MM.1S (cell line): ENCODE measurements around the gene LRCH1.

ENCODE experiments used
- DNase-seq: peaks from one replicate; pipeline ENCODE4 v3.0.0-alpha.2; 2015
- H2AFZ ChIP-seq: fragments of 300-600 bp; sonication (generic); 2 replicates; pipeline ENCODE4 v1.6.0; 2016; ENCODE audit warnings: antibody characterized with exemption, low read length
- H3F3A ChIP-seq: fragments of 300-600 bp; sonication (generic); 2 replicates; pipeline ENCODE4 v1.6.1; 2016; ENCODE audit warnings: mild to moderate bottlenecking, antibody characterized with exemption, low read length, moderate library complexity, mixed read lengths; ENCODE audit not compliant: insufficient read depth
- H3K27ac ChIP-seq: fragments of 300-600 bp; sonication (generic); 2 replicates; pipeline ENCODE4 v1.5.1; 2016; ENCODE audit warnings: mild to moderate bottlenecking, low read length
- H3K27me3 ChIP-seq: fragments of 300-600 bp; sonication (generic); replicated peaks from 2 replicates; pipeline ENCODE4 v1.6.0; 2016; ENCODE audit warnings: low read length; ENCODE audit not compliant: insufficient read depth
- H3K36me3 ChIP-seq: fragments of 300-600 bp; sonication (generic); replicated peaks from 2 replicates; pipeline ENCODE4 v1.6.1; 2016; ENCODE audit warnings: mild to moderate bottlenecking, low read length, mixed read lengths; ENCODE audit not compliant: insufficient read depth
- H3K4me1 ChIP-seq: fragments of 300-600 bp; sonication (generic); 2 replicates; pipeline ENCODE4 v1.6.1; 2016; ENCODE audit warnings: low read length, mixed read lengths
- H3K4me2 ChIP-seq: fragments of 300-600 bp; sonication (generic); 2 replicates; pipeline ENCODE4 v1.6.0; 2016; ENCODE audit warnings: low read depth, low read length
- H3K4me3 ChIP-seq: fragments of 300-600 bp; sonication (generic); 2 replicates; pipeline ENCODE4 v1.5.1; 2016; ENCODE audit warnings: low read length, mixed read lengths
- H3K79me2 ChIP-seq: fragments of 300-600 bp; sonication (generic); 2 replicates; pipeline ENCODE4 v1.6.1; 2016; ENCODE audit warnings: mixed run types, low read length, mixed read lengths
- H3K9ac ChIP-seq: fragments of 300-600 bp; sonication (generic); 2 replicates; pipeline ENCODE4 v1.6.1; 2016; ENCODE audit warnings: low read length, mixed read lengths
- H3K9me2 ChIP-seq: fragments of 300-600 bp; sonication (generic); replicated peaks from 2 replicates; pipeline ENCODE4 v1.6.1; 2016; ENCODE audit warnings: mild to moderate bottlenecking, low read length, mixed read lengths; ENCODE audit not compliant: insufficient read depth
- H3K9me3 ChIP-seq: fragments of 300-600 bp; sonication (generic); replicated peaks from 2 replicates; pipeline ENCODE4 v1.6.1; 2016; ENCODE audit warnings: mild to moderate bottlenecking, low read length, mixed read lengths; ENCODE audit not compliant: insufficient read depth
- H4K20me1 ChIP-seq: fragments of 300-600 bp; sonication (generic); 2 replicates; pipeline ENCODE4 v1.6.1; 2016; ENCODE audit warnings: mild to moderate bottlenecking, low read length, moderate library complexity, mixed read lengths; ENCODE audit not compliant: insufficient read depth
- EZH2 ChIP-seq: fragments of 300-600 bp; sonication (generic); optimal IDR thresholded peaks from 2 replicates; pipeline ENCODE3; 2017; ENCODE audit warnings: low read depth, mild to moderate bottlenecking, antibody characterized with exemption, low read length, mixed read lengths
- EZH2phosphoT487 ChIP-seq: fragments of 300-600 bp; sonication (generic); IDR thresholded peaks from 2 replicates; pipeline ENCODE4 v1.6.1; 2018; ENCODE audit warnings: antibody characterized with exemption, low read length
- TF ChIP-seq, protein P1 (sequence below): fragments of 300-600 bp; sonication (generic); IDR thresholded peaks from 2 replicates; pipeline ENCODE4 v1.5.1; 2016; ENCODE audit warnings: antibody characterized with exemption, low read length, mixed read lengths

The LRCH1 gene

DNA sequence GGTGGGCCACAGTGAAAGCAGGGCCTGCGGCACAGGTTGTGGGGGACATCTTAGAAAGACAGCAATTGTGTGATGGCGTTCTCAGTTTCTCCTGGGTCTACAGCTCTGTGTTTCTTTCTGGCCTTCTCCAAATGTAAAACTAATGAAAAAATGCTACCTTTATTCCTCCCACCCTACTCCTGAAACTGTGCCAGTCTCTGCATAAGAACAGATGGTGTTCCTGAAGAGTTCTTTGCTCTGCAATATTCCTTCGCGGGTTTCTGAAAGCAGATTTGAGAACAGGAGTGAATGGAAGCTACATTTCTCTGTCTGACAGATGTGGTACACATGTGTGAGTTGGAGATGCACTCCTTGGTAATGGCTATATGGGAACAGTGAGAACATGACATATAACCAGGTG lies 18.0 kb upstream of the LRCH1 start:
- DNase-seq, result no peak
- Histone ChIP-seq H3K36me3 (no peaks in the 10 kb centered on the region), H3K4me3 (no peak overlapping the region), H3K27ac (no peak overlapping the region), H3K4me1 (no peaks in the 10 kb centered on the region), H3K79me2 (no peaks in the 10 kb centered on the region), H3K27me3 (no peaks in the 10 kb centered on the region), H3K9me3 (no peaks in the 10 kb centered on the region), H4K20me1 (no peaks in the 10 kb centered on the region), H3K9me2 (no peaks in the 10 kb centered on the region), H3F3A (no peaks in the 10 kb centered on the region), H3K9ac (no peak overlapping the region), H2AFZ (no peak overlapping the region), H3K4me2 (no peak overlapping the region)
- no peak for TF ChIP-seq EZH2
- TF ChIP-seq, protein P1, sequence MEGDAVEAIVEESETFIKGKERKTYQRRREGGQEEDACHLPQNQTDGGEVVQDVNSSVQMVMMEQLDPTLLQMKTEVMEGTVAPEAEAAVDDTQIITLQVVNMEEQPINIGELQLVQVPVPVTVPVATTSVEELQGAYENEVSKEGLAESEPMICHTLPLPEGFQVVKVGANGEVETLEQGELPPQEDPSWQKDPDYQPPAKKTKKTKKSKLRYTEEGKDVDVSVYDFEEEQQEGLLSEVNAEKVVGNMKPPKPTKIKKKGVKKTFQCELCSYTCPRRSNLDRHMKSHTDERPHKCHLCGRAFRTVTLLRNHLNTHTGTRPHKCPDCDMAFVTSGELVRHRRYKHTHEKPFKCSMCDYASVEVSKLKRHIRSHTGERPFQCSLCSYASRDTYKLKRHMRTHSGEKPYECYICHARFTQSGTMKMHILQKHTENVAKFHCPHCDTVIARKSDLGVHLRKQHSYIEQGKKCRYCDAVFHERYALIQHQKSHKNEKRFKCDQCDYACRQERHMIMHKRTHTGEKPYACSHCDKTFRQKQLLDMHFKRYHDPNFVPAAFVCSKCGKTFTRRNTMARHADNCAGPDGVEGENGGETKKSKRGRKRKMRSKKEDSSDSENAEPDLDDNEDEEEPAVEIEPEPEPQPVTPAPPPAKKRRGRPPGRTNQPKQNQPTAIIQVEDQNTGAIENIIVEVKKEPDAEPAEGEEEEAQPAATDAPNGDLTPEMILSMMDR, result no peak
- no peak for TF ChIP-seq EZH2phosphoT487

DNA sequence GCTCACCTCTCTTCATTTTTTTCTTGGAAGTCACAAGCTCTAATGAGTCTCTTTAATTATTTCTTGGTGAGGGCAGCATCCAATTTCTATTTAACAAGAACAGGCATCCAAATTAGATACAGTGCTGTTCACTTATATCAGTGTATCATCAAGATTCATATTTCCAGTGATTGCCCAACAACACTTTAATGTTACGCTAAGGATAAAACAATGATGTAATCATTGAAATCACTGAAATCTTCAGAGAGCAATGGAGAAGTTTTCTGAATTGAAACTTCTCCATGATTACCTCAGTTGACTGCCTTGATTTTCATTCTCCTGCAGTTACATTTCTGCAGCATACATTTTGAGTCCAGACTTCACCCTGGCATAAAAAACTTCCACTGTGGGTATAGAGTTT lies 17.1 kb upstream of the LRCH1 start:
- no peak overlapping the region for H3K4me2 ChIP-seq
- H3K4me1 ChIP-seq, result no peaks in the 10 kb centered on the region
- no peak for DNase-seq
- no peaks in the 10 kb centered on the region for H4K20me1 ChIP-seq
- H3K9me2 ChIP-seq, result no peaks in the 10 kb centered on the region
- no peaks in the 10 kb centered on the region for H3K36me3 ChIP-seq
- no peak overlapping the region for H2AFZ ChIP-seq
- TF ChIP-seq, protein P1, result no peak
- no peak for TF ChIP-seq EZH2
- TF ChIP-seq EZH2phosphoT487, result no peak
- no peak overlapping the region for H3K27ac ChIP-seq
- no peak overlapping the region for H3K9ac ChIP-seq
- no peaks in the 10 kb centered on the region for H3K79me2 ChIP-seq
- H3K9me3 ChIP-seq, result no peaks in the 10 kb centered on the region
- no peak overlapping the region for H3K4me3 ChIP-seq
- no peaks in the 10 kb centered on the region for H3F3A ChIP-seq
- no peaks in the 10 kb centered on the region for H3K27me3 ChIP-seq

DNA sequence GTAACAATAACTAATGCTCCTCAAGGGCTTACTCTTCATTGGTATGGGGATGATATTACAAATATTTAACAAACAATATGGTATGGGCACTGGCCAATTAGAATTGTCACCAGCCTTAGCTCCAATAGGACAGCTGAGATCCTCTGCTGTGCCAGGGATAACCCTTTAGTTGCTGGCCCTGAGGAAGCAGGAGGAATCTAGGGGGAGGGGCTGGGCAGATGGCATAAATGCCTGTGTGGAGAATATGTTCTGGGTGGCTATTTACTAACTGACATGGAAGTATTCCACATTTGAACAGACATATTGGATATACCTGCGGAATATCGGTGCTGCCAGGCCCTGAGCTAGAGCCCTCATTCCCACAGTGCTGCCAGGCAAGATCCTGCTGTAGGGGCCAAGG lies 16.6 kb upstream of the LRCH1 start:
- H3K36me3 ChIP-seq, result no peaks in the 10 kb centered on the region
- H3K27me3 ChIP-seq, result no peaks in the 10 kb centered on the region
- no peaks in the 10 kb centered on the region for H3K9me3 ChIP-seq
- no peaks in the 10 kb centered on the region for H3K79me2 ChIP-seq
- no peak overlapping the region for H3K4me3 ChIP-seq
- H3K9me2 ChIP-seq, result no peaks in the 10 kb centered on the region
- no peaks in the 10 kb centered on the region for H4K20me1 ChIP-seq
- DNase-seq, result no peak
- H3K4me1 ChIP-seq, result no peaks in the 10 kb centered on the region
- no peak overlapping the region for H3K9ac ChIP-seq
- no peak overlapping the region for H2AFZ ChIP-seq
- H3K27ac ChIP-seq, result no peak overlapping the region
- H3K4me2 ChIP-seq, result no peak overlapping the region
- TF ChIP-seq, protein P1, result no peak
- no peak for TF ChIP-seq EZH2
- TF ChIP-seq EZH2phosphoT487, result no peak
- no peaks in the 10 kb centered on the region for H3F3A ChIP-seq

DNA sequence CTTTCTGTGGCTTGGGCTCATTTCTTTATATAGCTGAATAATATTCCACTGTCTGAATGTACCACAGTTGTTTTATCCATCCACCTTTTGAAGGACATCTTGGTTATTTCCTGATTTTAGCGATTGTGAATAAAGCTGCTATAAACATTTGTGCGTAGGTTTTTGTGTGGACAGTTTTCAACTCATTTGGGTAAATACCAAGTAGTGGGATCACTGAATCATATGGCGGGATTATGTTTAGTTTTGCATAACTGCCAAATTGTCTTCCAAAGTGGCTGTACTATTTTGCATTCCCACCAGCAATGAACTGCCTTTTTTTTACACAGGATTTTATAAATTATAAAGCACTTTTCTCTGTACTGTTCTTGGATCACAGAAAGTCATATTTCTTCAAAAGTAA lies 13.7 kb upstream of the LRCH1 start:
- DNase-seq, result no peak
- TF ChIP-seq EZH2 (no peak), EZH2phosphoT487 (no peak)
- TF ChIP-seq, protein P1, result no peak
- H3K36me3 ChIP-seq, result no peaks in the 10 kb centered on the region
- no peaks in the 10 kb centered on the region for H3K79me2 ChIP-seq
- H3K27ac ChIP-seq, result no peak overlapping the region
- no peaks in the 10 kb centered on the region for H3K27me3 ChIP-seq
- no peak overlapping the region for H3K4me2 ChIP-seq
- H3K9me3 ChIP-seq, result no peaks in the 10 kb centered on the region
- H3K4me1 ChIP-seq, result no peaks in the 10 kb centered on the region
- no peaks in the 10 kb centered on the region for H4K20me1 ChIP-seq
- H3K4me3 ChIP-seq, result no peak overlapping the region
- no peaks in the 10 kb centered on the region for H3K9me2 ChIP-seq
- H3F3A ChIP-seq, result no peaks in the 10 kb centered on the region
- H3K9ac ChIP-seq, result no peak overlapping the region
- no peak overlapping the region for H2AFZ ChIP-seq
